GM19397 (cell line): ENCODE results near the gene REX1BD.

Experiments used
- ATAC-seq: cut with Tn5 transposase; IDR thresholded peaks from one replicate; pipeline ENCODE4 v1.9.1; 2021; ENCODE audit warnings: mild to moderate bottlenecking, moderate library complexity; ENCODE audit not compliant: unreplicated experiment

Gene REX1BD

DNA sequence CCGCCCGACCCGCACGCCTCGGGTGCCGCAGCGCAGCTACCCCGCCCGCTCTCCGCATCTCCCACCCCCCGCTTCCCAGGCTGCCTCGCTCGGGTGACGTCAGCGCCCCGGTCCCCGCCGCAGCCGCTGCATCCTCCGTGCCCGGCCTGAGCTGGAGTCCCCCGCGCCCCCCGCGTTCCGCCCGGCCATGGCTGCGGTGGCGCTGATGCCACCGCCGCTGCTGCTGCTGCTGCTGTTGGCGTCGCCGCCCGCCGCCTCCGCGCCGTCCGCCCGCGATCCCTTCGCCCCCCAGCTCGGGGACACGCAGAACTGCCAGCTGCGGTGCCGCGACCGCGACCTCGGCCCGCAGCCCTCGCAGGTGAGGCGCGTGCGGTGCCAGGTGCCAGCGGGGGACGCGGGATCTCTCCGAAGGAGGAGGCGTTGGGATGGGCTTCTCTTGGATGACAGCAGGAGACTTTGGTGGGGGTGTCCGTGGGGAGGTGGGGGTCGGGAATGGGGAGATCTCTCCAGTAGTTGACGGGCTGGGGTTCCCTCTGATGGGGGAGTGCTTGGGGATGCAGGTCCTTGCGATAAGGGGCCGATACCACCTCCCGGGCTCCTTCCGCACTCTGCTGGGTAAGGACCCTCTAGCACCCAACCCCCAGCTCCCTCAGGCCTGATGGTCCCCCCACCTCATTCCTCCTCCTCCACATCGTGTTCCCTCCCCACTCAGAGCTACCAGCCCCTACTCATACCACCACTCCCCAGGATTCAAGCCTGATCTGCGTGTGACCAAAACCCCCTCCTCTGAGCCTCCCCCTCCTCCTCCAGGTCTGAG is 24.4 kb downstream of the REX1BD start, which contains the start of gene TMEM59L:
Gene TMEM59L, plus strand, starts transcription at position 99 of the 817 bp plus-strand sequence. Its CDS starts 89 bp downstream, at position 188.
- no peak for ATAC-seq

DNA sequence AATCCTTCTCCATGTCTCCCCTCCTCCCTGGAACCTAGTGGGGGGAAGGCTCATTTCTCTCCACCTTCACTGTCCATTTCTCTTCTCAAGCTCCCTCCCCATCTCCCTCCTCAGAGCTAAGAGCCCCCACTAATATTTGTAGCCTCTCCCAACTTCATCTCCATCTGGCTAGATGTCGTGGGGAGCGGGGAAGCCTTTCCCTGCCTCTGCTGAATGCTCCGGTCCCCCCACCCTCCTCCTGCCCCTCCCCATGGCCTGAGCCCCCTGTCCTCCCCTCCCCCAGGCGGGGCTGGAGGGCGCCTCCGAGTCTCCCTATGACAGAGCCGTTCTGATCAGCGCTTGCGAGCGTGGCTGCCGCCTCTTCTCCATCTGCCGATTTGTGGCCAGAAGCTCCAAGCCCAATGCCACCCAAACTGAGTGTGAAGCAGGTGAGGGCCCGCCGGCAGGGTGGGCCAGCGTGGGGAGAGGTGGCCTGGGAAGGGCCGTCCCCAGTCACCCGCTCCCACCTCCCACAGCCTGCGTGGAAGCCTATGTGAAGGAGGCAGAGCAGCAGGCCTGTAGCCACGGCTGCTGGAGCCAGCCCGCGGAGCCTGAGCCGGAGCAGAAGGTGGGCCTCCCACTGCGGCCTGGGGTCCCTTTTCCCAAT is 25.1 kb downstream of the REX1BD start:
- no peak for ATAC-seq

DNA sequence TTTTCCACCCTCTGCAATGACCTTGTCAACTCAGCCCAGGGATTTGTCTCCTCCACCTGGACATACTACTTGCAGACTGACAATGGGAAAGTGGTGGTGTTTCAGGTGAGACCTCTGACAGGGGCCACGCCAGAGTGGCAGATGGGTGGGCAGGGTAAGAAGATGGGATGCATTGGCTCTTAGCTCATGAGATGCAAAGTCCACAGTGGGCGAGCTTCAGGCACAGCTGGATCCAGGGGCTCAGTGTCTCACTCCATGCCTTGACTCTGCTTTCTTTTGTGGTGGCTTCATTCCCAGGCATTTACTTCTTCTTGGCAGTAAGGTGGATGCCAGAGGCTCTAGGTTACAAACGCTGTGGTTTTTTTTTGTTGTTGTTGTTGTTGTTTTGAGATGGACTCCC is 27.4 kb downstream of the REX1BD start:
- ATAC-seq = no peak

DNA sequence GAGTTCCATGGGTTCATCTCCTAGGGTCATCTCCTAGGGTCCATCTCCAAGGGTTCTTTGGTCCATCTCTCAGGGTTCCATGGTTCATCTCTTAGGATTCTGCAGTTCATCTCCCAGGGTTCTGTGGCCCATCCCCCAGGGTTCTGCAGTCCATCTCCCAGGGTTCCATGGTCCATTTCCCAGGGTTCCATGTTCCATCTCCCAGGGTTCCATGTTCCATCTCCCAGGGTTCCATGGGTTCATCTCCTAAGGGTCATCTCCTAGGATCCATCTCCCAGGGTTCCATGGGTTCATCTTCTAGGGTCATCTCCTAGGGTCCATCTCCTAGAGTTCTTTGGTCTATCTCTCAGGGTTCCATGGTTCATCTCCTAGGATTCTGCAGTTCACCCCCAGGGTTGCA is 29.0 kb downstream of the REX1BD start:
- ATAC-seq = no peak

DNA sequence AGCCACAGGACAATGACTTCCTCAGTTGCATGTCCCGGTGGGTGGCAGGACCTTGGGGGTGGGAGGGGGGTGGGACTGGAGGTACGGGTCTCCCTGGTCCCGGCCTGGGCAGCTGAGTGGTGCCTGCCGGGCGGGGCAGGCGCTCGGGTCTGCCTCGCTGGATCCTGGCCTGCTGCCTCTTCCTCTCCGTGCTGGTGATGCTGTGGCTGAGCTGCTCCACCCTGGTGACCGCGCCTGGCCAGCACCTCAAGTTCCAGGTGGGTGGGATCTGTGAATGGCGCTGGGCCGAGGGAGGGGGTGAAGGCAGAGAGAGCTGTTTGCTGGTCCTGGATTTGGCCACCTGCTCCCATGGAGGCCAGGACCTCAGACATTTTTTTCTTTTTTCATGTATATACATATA is 29.6 kb downstream of the REX1BD start:
- no peak for ATAC-seq

DNA sequence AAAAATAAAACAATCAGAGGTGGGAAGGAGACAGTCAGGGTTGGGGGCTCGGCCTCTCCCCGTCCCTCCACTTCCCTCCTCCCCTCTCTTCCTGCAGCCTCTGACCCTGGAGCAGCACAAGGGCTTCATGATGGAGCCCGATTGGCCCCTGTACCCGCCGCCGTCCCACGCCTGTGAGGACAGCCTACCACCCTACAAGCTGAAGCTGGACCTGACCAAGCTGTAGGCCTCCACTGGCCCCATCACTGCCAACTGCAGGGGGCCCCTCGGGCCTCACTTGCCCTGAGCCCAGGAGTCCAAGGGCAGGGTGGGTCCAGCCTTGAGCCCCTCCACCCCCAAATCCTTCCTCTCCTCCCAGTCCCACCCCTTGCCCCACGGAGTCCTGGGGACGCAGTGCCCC is 31.7 kb downstream of the REX1BD start:
- no peak for ATAC-seq

DNA sequence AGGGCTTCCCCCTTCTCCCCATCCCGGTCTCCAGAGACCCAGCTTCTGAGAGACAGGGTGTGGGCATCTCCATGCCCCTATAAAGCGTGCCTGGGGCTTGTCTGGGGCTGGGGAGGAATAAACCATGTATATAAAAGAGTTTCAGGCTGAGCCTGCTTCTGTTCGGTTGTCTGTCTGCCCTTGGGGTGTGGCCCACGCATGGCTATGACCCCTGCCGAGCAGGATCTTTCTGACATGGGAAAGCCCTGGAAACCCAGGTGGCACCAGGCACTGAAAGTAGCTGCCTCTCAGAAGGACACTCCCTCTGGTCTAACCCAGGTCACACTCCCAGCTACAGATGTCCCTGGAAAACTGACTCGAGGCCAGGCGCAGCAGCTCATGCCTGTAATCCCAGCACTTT is 32.3 kb downstream of the REX1BD start:
- ATAC-seq = no peak

DNA sequence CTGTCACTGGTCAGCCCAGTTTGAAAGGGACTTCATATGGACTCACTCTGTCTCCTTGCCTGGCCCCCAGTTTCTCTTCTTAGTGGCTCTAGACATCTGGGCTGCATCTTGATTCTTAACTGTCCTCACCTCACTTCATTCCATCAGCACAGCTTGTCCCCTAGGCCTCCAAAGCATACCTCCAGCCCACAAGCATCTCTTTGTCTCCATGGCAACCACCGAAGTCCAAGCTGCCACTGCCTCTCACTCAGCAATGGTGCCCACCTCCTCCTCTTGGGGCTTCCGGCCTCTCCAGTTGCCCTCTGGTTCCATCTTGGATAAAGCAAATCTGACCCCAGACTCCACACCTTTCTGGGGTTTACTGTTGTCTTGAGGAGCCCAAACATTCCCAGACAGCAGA is 38.3 kb downstream of the REX1BD start:
- no peak for ATAC-seq

DNA sequence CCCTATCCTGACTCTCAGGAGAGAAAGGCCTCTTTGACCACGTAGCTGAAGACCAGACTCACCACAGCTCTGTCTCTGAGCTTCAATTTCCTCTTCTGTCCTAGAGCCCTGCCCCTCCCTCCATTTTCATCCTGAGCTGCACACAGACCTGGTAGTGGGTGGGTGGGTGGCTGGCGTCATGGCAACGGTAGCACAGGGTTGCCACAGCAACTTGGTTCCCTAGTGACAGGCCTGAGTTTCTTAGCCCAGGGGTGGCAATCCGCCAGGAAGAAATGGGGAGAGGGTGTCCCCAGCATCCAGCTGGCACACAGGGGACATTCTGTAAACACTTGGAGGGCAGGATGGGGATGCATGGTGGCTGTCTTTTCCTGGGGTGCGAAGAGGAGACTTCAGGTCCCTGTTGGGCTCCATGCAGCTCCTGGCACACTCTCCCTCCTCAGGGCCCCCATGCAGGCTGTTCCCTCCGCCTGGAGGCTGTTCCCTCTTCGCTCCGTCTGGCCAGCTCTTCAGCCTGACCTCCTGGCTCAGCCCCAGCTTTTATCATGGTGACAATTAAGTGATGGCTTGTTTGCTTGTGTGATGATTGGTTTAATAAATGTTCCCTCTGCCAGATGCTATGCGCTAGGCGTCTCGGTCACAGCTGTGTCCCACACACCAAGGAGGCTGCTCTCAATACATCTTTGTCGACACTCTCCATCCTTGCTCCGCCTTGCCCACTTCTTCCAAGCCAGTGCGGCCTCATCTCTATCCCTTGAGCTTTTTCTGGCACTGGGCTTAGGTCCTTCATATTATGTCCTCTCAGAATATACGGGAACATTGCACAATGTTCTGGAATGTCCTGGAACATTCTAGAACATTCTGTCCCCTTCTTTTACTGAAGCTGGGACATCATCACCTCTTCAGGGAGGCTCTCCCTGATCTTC is 40.8 kb downstream of the REX1BD start:
- ATAC-seq = no peak

DNA sequence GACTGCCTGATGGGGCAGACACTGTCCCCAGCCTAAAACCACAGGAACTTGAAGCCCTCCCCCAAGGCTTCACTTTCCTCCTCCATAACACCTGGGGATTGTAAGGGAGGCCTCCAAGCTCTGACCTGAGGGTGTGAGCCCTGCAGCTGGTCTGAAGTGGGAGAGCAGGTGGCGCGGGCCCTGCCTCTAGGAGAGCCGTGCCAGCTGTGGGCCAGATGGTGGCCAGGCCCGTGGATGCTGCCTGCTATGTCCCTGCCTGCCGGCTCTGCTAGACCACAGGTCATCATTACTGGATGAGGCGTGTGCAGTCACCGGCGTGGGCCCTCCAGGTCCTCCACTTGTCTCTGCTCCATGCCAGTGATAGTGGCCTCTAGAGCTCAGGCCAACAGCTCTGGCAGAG is 44.7 kb downstream of the REX1BD start:
- ATAC-seq = no peak

DNA sequence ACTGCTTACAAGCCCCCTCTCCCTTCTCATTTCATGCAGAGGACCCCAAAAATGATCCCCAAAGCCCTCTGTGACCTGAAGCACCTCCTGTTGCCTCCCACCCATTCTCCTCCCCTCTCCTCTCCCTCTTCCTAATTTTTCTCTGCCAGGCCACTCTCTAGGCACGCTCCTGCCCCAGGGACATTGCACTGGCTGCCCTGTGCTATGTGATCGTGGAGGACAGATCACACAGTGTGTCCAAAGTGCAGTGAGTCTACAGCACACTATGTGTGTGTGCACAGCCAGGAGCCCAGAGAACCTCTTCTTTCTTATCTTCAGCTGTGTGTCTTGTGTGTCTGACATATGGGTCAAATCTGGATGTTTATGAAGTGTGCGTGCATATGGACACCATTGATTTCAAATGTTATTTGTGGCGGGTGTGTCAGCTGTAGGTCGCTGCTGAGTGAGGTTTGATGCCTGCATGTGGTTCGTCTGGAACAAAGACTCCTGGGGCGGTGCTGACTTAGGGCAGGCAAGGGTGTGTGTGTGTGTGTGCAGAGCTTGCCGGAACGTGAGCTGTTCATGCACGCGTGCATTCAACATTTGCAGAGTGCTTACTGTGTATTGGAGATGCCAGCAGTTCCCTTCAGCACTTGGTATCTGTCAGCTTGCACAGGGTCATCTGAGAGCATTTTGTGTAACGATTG is 46.2 kb downstream of the REX1BD start:
- no peak for ATAC-seq

DNA sequence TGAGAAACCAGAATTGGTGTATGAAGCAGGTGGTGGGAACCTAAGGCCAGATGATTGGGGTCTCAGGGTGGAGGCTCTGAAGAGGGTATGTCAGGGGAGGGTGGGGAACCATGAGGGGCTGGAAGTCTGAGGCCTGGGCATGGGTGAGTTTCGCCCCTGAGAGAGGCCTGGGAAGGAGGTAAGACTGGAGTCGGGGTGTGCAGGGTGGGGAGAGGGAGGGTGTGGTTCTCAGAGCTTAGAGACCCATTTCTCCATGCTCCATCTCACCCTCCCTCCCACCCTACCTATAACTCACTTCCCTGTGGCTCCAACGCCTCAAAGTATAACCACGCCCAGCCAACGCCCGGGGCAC is 47.2 kb downstream of the REX1BD start:
- ATAC-seq = no peak

DNA sequence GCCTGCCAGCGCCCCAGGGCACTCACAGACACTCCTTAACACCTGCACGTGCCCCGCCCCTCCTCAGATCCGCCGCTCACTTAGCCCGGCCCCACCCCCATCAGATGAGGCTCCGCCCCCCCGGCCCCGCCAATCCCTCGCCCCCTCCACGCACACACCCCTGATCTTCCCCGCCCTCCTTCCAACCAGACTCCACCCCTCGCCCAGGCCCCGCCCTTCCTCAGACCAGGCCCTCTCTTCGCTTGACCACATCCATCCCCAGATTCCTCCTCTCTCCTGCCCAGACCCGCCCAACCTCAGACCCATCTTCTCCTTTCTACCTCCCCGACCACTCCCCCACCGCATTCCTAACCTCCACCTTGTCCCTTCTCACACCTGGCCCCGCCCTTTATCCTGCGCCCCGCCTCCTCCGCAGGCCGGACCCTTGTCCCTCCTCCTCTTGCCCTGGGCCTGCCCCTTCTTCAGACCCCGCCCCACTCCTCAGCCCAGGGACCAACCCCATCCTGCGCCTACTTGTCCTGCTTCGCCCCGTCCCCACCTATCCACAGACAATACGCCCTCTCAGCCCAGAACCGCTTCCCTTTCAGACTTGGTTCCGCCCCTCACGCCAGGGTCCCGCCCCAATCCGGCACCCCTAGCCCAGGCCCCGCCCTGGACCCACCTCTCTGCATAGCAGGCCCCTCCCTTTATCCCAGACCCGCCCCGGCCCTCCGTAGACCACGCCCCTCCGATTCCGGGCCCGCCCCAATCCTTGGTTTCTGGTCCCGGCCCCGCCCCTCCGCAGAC is 47.8 kb downstream of the REX1BD start:
- ATAC-seq = peak; percentile 86

DNA sequence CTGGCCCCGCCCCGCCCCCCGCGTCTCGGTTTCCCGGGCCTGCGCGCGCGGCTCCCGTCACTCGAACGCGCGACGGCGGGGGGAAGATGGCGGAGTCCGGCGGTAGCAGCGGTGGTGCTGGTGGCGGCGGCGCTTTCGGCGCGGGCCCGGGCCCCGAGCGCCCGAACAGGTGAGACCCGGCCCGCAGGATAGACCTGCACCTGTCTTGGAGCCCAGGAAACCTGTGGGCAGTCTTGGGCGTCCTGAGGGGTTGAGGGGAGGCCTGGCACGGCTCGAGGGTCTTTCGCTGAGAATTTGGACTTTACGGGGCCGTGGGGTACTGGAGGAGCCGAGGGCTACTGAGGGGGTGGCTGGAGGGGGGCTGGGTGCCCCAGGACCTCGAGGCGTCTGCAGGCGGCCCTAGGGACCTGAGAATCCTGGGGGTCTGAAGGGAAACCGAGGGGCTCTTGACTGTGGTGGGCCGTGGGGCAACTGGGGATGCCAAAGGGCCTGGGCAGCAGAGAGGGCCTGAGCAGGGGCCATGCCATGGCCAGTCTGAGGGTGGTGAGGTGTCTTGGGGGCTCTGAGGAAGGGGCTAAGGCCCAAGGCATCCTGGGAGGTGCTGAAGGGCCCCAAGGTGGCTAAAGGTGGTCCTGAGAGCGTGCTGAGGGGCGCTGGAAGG is 48.5 kb downstream of the REX1BD start, which contains the start of gene KLHL26:
Gene KLHL26, plus strand, starts transcription at position 60 of the 661 bp plus-strand sequence. Its CDS starts 27 bp downstream, at position 87.
- no peak for ATAC-seq

DNA sequence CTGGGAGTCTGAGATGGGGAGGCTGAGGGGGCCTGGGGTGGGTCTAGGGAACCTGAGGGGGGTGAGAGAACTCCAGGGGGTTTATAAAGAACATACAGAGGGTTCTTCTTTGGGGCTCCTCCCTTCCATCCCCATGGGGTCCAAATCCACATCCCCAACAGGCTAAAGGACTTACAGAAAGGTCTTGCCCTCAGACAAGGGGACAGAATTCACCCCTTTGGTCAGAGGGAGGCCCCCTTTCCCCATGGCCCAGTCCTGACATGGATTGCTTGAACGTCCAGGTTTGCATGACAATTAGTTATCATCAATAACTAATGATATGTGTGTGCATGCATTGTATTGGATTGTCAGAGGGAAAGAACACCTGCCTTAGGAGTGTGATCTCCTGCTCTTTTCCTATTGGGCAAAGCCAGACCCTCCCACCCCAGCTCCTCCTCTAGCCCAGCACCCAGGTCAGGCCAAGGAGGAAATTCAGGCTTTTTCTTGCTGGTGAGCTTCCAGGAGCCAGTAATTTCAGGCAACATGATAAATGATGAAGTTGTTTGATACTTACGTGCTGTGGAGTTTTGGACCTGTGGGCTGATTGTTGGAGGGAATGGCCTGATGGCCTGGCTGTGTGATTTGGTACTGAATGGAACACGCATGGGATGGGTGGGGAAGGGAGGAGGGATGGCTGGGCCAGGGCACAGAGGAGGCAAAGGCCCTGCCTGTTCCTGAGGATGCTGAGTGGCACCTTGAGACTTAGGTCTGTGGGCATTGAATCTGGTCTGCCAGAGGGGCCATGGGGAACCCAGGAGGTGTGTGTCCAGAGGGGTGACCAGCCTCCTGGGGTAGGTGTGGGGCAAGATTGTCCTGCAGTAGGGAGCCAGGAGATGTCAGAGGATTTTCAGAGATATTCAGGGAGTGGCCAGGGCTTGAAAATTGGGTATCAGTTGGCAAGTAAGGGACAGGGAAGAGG is 49.4 kb downstream of the REX1BD start:
- no peak for ATAC-seq

DNA sequence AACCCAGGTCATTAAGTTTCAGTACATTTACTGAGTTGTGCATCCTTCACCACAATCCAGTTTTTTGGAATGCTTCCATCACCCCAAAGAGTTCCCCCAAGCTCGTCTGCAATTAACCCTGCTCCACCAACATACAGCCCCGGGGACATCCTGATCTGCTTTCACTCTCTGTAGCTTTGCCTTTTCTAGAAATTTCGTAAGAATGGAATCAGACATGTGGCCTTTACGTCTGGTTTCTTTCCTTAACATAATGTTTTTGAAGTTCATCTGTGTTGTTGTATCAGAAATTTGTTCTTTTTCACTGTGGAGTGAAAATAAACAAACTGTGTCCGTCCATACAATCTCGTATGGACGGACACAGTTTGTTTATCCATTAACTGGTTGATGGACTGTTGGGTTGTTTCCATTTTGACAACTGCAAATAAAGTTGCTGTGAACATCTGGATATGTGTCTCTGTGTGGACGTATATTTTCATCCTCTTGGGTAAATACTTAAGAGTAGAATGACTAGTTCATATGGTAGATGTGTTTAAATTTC is 51.2 kb downstream of the REX1BD start:
- ATAC-seq = no peak
